B cell (primary cell): Measurements from ENCODE around the gene ASIP.

Source experiments
- CTCF ChIP-seq: fragments of 200-600 bp; IDR thresholded peaks from one replicate; pipeline ENCODE4 v1.8.0; 2022; ENCODE audit warnings: antibody characterized with exemption, mild to moderate bottlenecking
- EZH2 ChIP-seq: IDR thresholded peaks from 2 replicates; pipeline ENCODE4 v1.6.1; 2012; ENCODE audit warnings: borderline replicate concordance, low read depth, mild to moderate bottlenecking, moderate library complexity, low read length; ENCODE audit not compliant: insufficient read depth, poor library complexity, severe bottlenecking

GRCh38 chr20:34268145-34268544, 26.9 kb downstream of the ASIP start:
- TF ChIP-seq CTCF = no peak
- TF ChIP-seq EZH2 = no peak
